ENCODE data around the gene CNOT3. TPM values are rescaled to one million over a fixed set of nuclear protein-coding genes. Genes with fewer than 3 reads are reported as not detected.

The CNOT3 gene
- total and polyA plus RNA-seq, 2 of the 13 experiments (the other 11 are each of a cell fraction or from before 2014, with no cell fraction given), result 4.3 to 5.8 TPM

GRCh38 chr19:54095859-54096616, 41.5 kb upstream of the CNOT3 start (continued):
- peak; percentile 46 to 55; a peak in 1 of 4 replicates for TF ChIP-seq HMGXB4 (CRISPR knock-in tag; IDR thresholded peaks at IDR 0.05; ENCODE audit: borderline replicate concordance in 1 of 2, low read depth in 1 of 2)
- peak; percentile 85; the same call in 1 of the 2 replicates for TF ChIP-seq ZIK1 (CRISPR knock-in tag; IDR thresholded peaks at IDR 0.05; ENCODE audit: borderline replicate concordance, low read depth)
- peak; percentile 36; the same call in 1 of the 2 replicates for TF ChIP-seq SAP130 (CRISPR knock-in tag; IDR thresholded peaks at IDR 0.05; ENCODE audit: low read depth)
- TF ChIP-seq HNRNPLL (IDR thresholded peaks at IDR 0.05; ENCODE audit: low read depth, low read length, poor library complexity, severe bottlenecking), result peak; percentile 73
- 0 out of 2 replicates have a peak, but pooled peaks have one; percentile 40 for TF ChIP-seq ZNF619 (CRISPR knock-in tag; IDR thresholded peaks at IDR 0.05)
- 0 out of 2 replicates have a peak, but pooled peaks have one; percentile 46 for TF ChIP-seq DZIP1 (CRISPR knock-in tag; IDR thresholded peaks at IDR 0.05)
- TF ChIP-seq RXRA (CRISPR knock-in tag; IDR thresholded peaks at IDR 0.05), result 0 out of 2 replicates have a peak, but pooled peaks have one; percentile 25
- TF ChIP-seq TFAP4 (IDR thresholded peaks at IDR 0.05; ENCODE audit: borderline replicate concordance, low read depth), result 0 out of 2 replicates have a peak, but pooled peaks have one; percentile 13
- TF ChIP-seq ZNF275 (CRISPR knock-in tag; IDR thresholded peaks at IDR 0.05; ENCODE audit: borderline replicate concordance), result peak; percentile 74; the same call in 1 of the 2 replicates
- peak; percentile 84 for TF ChIP-seq CSRNP1 (CRISPR knock-in tag; IDR thresholded peaks at IDR 0.05)
- TF ChIP-seq TEAD2 (CRISPR knock-in tag; IDR thresholded peaks at IDR 0.05), result peak; percentile 88; the same call in 1 of the 2 replicates
- TF ChIP-seq RNF2 (conservative IDR thresholded peaks at IDR 0.05; ENCODE audit: low read depth), result peak; percentile 86
- peak; percentile 62; the same call in 1 of the 2 replicates for TF ChIP-seq LBX2 (CRISPR knock-in tag; IDR thresholded peaks at IDR 0.05; ENCODE audit: borderline replicate concordance)
- peak; percentile 32; the same call in 1 of the 2 replicates for TF ChIP-seq PHF20 (CRISPR knock-in tag; IDR thresholded peaks at IDR 0.05)
- peak; percentile 36; the same call in 1 of the 2 replicates for TF ChIP-seq ZGPAT (CRISPR knock-in tag; IDR thresholded peaks at IDR 0.05)
- peak; percentile 79; the same call in 1 of the 2 replicates for TF ChIP-seq ZNF552 (CRISPR knock-in tag; IDR thresholded peaks at IDR 0.05; ENCODE audit: borderline replicate concordance)

Data from HepG2 (cell line).